Stimulated activated CD8-positive, alpha-beta memory T cell treated with anti-CD3 and anti-CD28 coated beads, Interleukin-15, amount 100 ng/mL, for 4 hours (primary cell): ENCODE results near the gene HMGXB4.

Experiments
- DNase-seq, 2 donors: peaks; one replicate each; pipeline ENCODE4 v3.0.0-alpha.2; 2020; ENCODE audit warnings: low read depth in 2 of 2

HMGXB4 gene

GRCh38 chr22:35310556-35311550 lies 53.6 kb downstream of the HMGXB4 start:
- DNase-seq = no peak

- no peak for DNase-seq
Observed at GRCh38 chr22:35311551-35311999, 54.3 kb downstream of the HMGXB4 start.

- no peak for DNase-seq
Observed at GRCh38 chr22:35312198-35313059, 55.1 kb downstream of the HMGXB4 start.

- no peak for DNase-seq
Observed at GRCh38 chr22:35313311-35314121, 56.2 kb downstream of the HMGXB4 start.

GRCh38 chr22:35314161-35314942 lies 57.1 kb downstream of the HMGXB4 start:
- no peak for DNase-seq

GRCh38 chr22:35315141-35315854 lies 58.0 kb downstream of the HMGXB4 start:
- no peak for DNase-seq

GRCh38 chr22:35315855-35316745 lies 58.8 kb downstream of the HMGXB4 start:
- DNase-seq = no peak

- no peak for DNase-seq
Observed at GRCh38 chr22:35316751-35317150, 59.5 kb downstream of the HMGXB4 start.

- no peak for DNase-seq
Observed at GRCh38 chr22:35317680-35318290, 60.5 kb downstream of the HMGXB4 start.

GRCh38 chr22:35318346-35319215 lies 61.3 kb downstream of the HMGXB4 start:
- DNase-seq = no peak

- DNase-seq = no peak
Observed at GRCh38 chr22:35319244-35319985, 62.1 kb downstream of the HMGXB4 start.

- no peak for DNase-seq
Observed at GRCh38 chr22:35322126-35322525, 64.8 kb downstream of the HMGXB4 start.

- no peak for DNase-seq
Observed at GRCh38 chr22:35322893-35323292, 65.6 kb downstream of the HMGXB4 start.

- DNase-seq = no peak
Observed at GRCh38 chr22:35323305-35323704, 66.0 kb downstream of the HMGXB4 start.

- no peak for DNase-seq
Observed at GRCh38 chr22:35324067-35324466, 66.8 kb downstream of the HMGXB4 start.

GRCh38 chr22:35324762-35325161 lies 67.5 kb downstream of the HMGXB4 start:
- DNase-seq = no peak

GRCh38 chr22:35325209-35325608 lies 67.9 kb downstream of the HMGXB4 start:
- no peak for DNase-seq
